HG02938 (cell line): ENCODE measurements around the gene PSMA6.
"Not testable (repeated sequence)": the region's sequence is repeated elsewhere in the genome, so short reads cannot be mapped to it uniquely, and the experiment has no call there.

ENCODE experiments used
- ATAC-seq: cut with Tn5 transposase; IDR thresholded peaks from one replicate; pipeline ENCODE4 v1.9.1; 2021; ENCODE audit warnings: mild to moderate bottlenecking, moderate library complexity; ENCODE audit not compliant: unreplicated experiment

PSMA6 gene

DNA sequence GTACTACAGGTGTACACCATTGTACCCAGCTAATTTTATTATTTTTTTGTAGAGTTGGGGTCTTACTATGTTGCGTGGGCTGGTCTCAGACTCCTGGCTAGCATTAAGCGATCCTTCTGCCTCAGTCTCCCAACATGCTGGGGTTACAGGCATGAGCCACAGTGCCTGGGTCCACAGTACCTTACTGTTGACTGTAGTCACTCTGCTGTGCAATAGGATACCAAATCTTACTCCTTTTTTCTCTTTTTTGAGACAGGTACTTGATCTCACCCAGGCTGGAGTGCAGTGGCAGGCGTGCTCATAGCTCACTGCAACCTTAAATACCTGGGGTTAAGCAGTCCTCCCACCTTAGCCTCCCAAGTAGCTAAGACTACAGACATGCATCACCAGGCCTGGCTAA is 25.6 kb downstream of the PSMA6 start:
- ATAC-seq = no peak

DNA sequence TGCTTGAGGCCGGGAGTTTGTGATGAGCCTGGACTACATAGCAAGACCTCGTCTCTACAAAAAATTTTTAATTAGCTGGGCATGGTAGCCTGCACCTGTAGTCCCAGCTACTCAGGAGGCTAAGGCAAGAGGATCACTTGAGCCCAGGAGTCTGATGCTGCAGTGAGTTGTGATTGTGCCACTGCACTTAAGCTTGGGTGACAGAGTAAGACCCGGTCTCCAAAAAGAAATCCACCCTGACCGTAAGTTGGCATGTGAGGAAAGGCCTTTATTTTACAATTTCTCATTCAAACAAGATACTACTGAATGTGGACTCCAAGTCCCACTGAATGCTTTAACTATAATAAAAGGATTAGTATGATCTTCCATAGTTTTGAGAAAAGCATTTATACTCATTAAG is 27.3 kb downstream of the PSMA6 start:
- no peak for ATAC-seq

DNA sequence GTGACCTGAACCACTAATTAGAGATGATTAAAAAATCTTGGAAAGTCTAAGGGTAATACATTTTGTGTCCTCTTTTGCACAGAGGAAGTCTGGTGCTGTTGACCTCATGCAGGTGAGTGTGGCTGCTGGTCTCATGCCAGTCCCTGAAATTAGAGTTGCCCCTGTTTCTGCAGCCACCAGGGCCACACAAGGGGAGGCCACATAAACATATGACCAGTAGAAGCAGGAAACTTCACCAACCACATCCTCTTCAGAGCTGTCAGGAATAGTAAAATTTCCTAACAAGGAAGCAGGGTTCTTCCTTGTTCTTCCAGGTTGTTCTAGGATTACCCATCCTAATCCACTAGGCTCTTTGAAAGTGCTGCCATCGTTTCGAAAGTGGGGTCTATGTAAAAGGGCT is 28.3 kb downstream of the PSMA6 start:
- ATAC-seq = no peak

DNA sequence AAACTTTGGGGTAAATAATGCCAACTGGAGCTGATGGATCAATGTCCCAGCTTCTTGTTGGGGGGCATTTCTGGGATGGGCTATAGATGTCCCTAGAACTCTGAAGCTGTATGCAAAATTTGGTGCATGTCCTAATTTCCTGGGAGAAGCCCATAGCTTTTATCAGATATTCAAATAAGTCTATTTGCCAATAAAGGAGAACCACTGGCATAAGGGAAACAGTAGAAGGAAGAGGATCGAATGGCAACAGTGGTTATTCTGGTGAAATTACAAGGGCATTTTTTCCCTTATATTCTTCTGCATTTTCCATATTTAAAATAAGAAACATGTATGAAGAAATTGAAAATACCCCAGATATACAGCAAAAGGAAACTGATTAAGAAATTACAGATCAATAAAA is 34.2 kb downstream of the PSMA6 start:
- no peak for ATAC-seq

DNA sequence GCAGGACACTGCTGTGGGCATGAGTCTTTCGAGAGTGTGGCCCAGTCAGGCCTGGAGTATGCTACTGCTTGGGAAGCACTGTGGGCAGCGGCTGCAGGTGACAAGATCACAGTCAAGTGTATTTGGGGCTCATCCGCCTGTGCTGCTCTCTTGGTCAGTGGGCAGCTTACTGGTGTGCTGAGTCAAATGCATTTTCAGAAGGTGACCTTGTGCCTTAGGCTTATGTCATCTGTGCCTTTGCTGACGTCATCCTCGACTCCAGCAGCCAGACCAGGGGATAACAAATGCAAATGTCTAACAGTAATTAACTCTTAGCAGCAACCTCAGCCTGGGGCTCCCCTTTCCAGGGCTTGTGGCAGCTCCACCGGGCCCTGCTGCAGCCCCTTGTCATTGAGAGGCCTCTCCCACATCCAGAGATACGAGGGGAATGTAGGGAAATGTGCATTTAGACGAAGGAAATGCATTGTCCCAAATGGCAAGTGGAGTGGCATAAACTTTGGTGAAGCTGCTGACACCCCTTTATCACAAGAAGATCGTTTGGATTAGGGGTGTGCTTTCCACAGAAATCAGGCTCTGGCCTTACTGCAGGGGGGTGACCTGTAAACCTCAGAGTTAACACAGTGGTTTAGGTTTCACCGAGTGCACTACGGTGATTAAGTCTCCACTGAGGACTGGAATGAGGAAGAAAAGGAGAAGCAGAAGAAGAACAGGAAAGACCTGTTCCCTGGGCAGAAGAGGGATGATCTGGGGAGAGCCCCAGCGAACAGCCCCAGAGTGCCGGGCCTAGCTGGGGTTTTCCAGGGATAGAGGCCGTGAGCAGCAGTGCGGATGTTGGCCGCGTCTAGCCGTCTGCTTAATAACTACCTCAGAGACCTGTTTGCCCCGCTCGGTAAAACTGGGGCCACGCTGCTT is 39.7 kb downstream of the PSMA6 start:
- no peak for ATAC-seq

DNA sequence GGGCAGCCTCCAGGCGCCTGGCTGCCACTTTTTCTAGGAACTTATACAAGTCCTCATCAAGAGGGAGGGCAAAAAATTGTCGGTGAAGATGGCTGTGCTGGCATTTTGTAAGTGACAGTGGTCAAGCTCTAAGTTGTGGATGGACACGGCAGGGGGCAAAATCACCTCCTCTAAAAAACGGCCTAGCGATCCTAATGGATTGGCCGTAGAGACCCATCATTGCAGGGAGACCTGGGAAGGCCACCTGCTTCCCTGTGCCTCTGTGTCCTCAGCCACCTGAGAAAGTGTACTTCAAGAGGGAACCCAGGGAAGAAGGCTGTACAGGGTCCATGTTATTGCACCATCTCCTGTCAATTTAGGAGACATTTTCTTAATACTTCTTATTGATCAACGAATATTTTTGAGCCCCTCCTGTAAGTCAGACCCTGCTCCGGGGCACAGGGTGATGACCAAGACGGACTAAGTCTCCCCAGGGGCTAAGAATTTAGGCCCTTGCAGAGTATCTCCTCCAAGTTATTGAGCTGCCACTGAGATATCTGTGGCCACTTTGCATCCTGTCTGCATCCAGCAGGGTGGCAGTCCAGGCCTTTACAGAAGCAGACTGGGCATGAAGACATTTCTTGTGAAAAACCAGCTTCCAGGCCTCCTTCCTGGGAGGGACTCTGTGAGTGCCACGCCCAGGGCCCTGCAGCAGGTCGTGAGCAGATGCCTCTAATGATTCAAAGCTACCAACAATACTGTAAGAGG is 40.5 kb downstream of the PSMA6 start:
- ATAC-seq = no peak

DNA sequence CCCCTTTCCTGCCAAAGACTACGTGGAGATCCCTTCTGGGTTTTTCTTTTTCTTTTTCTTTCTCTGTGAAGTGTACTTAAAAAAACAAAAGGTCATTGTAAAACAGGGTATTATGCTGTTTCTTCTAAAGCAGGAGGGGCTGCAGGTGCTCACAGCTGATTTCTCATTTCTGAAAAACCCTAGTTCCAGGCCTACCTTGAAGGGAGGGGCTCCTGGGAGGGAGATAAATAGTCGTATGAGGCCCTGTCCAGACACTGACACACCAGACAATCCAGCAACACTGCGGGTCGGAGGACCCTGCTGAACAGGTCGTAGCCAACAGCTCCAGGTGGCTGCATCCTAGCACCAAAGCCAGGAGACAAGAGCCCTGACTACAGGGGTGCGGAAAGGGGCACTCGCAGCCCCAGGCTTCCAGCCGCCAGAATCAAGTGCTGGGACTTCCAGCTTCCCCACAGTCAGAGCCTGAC is 41.1 kb downstream of the PSMA6 start:
- ATAC-seq = no peak

DNA sequence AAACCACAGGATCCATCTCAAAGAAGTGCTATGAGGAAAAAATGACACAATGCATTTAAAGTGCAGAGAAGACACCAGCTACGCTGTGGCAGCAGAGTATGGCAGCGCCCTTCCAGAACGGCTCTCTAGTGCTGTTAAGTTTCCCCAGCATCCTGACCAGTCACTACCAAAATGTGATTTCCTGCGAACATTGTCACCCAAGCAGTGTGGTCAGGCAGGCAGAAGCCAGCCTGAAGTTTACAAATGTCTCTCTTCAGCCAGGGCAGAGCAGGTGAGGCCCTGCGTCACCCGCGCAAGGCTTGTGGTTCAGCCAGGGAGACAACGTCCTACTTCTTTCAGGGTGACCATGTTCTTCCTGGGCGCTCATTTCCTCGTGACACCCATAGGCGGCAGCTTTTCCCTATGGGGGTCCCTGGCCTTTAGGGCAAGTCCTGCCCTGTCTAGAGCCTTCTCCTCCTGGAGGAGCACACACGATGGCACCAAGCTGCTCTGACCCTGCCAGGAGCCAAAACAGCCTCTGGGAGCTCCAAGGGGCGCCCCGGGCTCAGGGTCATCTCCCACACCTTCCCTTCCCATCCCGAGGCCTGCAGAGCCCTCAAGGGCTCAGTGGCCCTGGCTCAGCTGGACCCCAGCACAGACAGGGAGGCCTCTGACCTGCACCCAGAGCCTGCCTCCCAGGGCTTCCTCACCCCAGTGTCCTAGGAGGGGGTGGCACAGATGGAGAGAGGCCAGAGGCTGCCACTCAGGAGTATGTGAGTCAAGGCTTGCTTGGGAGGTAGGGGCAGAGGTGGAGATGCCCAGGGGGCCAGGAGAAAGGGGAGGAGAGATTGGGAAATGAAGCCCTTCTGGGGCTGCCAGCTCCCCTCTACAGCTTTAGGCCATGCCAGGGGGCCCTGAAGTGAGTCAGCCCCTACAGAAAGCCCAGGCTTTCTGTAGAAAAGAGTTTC is 41.9 kb downstream of the PSMA6 start:
- ATAC-seq = no peak

DNA sequence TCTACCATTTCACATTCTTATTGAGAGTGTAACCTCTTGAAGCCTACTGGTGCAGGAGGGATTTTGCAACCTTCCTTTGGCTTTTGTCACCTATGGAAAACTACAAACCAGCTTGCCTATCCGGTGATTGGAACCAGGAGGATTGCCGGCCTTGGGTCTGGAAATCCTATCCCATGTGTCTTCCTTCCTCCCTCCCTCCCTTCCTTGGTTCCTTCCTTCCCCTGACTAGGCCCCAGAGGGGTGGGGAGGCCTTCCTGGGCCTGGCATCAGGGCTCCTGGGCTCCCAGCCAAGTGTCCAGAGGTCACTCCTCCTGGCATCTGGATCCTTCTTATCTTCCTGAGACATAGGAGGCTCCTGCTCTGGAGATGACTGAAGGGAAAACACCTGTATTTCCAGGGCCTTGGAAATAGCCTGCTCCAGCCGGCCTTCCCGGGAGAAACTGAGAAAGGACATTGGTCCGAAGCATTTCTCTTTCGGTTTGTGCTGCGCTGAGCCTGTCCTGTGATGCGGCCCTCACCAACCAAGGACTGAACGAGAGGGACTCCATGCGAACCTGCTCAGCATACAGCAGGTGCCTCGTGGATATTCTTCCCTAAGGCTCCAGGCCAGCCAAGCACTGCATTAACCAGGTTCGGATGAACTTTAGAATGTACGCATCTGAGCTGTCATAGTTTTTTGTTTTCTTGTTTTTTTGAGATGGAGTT is 43.4 kb downstream of the PSMA6 start:
- no peak for ATAC-seq

DNA sequence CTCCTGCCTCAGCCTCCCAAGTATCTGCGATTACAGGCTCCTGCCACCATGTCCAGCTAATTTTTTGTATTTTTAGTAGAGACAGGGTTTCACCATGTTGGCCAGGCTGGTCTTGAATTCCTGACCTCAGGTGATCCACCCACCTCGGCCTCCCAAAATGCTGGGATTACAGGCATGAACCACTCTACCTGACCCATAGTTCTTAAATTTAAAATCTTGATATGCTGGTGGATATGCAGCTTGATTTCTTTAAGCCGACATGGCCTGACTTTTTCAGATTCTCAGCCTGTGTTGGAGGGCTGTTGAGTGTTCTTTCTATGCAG is 44.0 kb downstream of the PSMA6 start:
- ATAC-seq = not testable (repeated sequence)

DNA sequence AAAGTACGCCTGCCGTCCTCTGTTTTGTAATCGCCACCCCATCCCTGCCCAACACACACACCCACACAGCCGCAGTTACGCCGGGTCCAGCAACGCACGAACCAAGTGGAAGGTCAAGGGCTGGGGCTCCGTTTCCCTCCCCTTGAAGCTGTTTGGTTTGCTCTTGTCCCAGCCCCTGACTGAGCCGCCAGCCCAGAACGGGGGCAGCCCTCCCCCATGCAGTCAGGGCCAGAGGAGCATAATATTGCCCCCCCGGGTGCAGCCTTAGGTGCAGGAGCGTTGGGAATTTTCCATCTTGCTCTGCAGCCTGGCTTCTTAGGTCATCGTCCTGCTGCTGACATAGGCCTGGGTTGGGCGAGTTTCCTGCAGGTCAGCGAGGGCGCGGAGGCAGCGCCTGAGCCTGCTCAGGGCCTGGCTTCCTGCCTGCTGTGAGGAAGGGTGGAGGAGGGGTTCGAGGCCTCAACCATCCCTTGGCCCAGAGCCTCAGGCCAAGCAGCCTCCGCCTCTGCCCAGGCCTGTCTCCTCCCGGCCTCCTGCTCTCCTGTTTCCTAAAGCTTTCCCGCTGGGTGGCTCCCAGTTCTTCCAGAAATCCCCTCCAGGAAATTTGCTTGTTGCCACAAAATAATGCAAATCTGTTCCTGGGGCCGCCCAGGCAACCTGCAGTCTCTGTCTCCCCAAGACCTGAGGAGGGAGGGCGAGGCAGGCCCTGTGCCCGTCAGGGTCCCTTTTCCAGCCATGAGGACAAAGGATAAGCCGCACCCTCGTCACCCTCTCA is 44.5 kb downstream of the PSMA6 start:
- ATAC-seq = no peak

DNA sequence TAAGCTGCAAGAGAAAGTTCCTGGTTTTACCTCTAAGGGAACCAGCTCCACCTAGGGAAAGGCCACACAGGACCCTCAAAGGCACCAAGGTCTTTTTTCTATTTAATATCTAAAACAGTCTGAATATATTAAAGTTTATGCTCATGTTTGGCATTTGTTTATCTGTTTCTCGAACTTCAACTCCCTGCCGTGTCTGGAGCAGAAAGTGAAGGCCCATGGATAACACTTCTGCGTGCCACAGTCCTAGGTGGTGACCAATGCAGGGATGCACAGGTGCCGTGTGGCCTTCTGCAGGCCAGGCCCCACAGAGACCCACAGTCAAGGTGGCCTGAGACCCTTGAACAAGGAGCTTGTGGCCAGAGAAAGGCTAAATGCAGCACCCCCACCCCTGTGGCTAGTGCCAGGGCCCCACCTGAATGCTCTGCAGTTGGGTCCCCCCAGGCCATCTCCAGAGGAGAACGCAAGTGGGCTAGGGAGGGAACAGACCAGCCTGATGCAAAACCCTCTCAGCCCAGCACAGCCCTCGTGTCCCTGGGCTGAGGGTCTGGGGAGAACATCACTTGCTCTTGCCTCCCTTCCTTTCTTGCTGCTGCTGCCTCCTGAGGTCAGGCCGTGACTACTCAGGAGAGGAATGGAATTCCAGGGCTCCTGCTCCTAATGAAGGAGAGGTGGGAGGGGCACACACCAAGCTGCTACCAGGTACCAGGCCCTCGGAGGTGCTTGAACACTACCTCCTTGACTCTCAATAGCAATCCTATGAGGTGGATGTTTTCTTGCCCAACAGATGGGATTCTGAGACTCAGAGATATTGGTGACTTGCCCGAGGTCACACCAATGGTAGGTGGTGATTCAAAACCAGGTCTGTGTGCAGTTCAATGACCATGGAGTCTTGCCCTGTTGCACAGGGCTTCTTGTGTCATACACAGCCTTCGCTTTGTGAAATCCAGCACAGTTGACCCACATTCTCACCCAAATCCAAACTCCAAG is 45.4 kb downstream of the PSMA6 start:
- ATAC-seq = no peak

DNA sequence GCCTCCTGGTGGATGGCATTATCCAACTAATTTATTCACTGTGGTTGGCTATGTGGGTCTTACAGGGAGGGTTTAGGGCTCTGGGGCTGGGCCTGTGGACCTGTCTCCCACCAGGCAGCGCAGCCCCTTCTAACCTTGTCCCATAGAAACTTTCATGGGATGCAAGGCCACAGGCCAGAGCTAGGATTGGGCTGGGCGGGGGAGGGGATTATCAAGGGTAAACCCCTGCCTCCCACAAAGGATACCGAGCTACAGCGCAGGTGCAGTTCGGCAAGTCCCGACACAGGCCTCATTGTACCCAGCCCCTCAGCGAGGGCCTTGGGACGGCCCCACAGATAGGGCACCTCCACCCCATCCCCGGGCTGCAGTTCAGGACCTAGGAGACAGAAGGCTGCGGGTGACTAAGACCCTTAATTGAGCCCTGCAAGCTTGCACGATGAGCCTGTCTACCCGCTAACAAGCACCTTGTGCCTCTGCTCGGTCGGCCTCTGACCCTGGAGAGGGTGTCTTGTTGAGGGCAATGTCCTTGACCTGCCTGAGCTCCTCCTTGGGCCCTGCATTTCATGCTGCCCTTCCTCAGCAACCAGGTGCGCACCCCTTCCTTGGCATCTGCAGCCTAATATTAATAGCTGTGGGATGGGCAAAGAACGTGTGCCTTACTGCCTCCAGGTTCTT is 46.7 kb downstream of the PSMA6 start:
- no peak for ATAC-seq

DNA sequence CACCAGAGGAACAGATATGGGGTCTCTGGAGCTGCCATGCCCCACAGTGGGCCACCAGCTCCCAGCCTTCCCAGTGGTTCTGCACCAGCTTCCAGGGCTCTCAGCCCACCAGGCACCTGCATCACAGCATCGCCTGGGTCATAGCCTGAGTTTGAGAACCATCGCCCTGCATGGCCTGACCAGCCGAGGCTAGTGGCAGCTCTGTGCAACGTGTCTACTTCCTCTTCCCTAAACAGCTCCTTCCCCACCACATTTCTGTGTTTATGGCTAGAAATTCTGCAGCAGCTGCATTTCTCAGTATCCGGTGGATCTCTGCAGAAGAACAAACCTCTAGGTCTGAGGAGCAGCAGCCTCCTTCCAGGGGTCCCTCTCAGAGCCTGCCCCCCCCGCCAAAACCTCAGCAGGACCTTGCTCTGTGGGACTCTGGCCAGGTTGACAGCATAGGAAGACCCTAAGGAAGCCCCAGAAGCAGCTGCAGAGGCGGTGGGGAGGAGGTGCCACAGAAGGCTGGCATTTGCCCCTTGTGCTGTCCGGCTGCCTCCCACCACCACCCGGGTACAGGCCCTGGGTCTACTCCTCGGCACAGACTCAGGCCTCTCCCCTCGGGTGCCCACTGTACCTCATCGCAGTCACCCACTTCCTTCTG is 47.7 kb downstream of the PSMA6 start:
- peak; percentile 72 for ATAC-seq

DNA sequence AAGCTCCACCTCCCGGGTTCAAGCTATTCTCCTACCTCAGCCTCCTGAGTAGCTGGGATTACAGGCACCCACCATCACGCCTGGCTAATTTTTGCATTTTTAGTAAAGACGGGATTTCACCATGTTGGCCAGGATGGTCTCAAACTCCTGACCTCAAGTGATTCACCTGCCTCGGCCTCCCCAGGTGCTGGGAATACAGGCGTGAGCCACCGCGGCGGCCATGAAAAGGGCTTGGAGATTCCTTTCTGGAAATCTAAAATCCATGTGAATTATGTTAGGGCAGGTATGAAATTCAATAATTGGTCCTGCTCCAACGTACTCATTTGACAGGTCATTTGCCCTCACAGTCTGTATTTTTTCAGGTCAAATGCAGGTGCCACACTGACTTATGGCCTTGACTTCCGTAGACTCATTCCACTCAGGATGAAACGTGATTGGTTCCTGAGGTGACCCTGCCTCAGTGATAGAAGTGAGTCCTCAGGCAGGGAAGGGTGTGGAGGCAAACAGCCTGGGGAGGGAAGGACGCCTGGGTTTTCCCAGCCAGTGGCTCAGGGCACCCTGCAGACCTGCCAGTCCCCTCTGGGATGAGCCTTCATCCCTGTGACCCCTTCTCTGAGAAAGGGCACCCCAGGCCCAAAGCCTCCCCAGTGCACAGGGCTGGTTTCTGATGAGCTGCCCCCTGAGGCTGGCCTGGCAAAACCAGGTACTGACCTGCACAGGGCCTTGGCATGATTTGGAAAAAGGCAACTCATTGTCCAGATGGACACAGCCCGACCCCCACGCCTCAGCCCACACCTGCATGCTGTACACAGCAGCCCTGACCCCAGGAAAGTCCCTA is 48.7 kb downstream of the PSMA6 start:
- no peak for ATAC-seq

DNA sequence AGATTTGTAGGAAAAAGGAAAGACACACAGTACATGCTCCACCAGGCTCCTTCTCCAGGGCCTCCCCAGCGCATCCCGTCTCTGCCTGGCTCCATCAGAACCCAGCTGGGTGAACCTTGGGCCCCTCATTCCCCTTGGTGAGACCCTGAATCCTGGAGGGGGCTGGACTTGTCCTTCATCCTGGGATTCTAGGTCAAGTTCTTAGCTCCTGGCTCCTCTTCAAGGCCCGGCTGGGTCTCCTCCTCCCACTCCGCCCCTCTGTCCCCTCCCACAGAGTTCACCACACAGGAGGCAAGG is 49.2 kb downstream of the PSMA6 start:
- ATAC-seq = no peak
